Measurements from ENCODE around the gene HPCA. TPM values are rescaled to one million over a fixed set of nuclear protein-coding genes. Genes with fewer than 3 reads are reported as not detected.

HPCA gene
- total and polyA plus RNA-seq, 2 of the 8 experiments (the other 6 are each of a cell fraction or from before 2014, with no cell fraction given): 0.70 to 1.4 TPM

GRCh38 chr1:32900956-32901822, 14.9 kb downstream of the HPCA start, which contains the start of gene TMEM54 (continued):
- TF ChIP-seq SIN3A (conservative IDR thresholded peaks at IDR 0.05 in 1 of 2, IDR thresholded peaks at IDR 0.05 in 1 of 2; ENCODE audit: low read depth in 1 of 2, low read length in 2 of 2) (no peak), ATF3 (IDR thresholded peaks at IDR 0.05; ENCODE audit: insufficient read depth, low read depth, low read length) (no peak), SUZ12 (IDR thresholded peaks at IDR 0.05; ENCODE audit: low read length) (peak; percentile 31), EZH2 (IDR thresholded peaks at IDR 0.05; ENCODE audit: low read depth, low read length, severe bottlenecking) (peak; percentile 50), ATF2 (IDR thresholded peaks at IDR 0.05; ENCODE audit: low read length) (no peak), SP2 (IDR thresholded peaks at IDR 0.05; ENCODE audit: low read length) (no peak), SAP30 (IDR thresholded peaks at IDR 0.05; ENCODE audit: insufficient read depth, insufficient replicate concordance, low read length) (no peak), E2F6 (IDR thresholded peaks at IDR 0.05) (peak; percentile 20; the same call in 1 of the 2 replicates), TBP (IDR thresholded peaks at IDR 0.05; ENCODE audit: low read depth, low read length) (no peak), POLR2A (IDR thresholded peaks at IDR 0.05; ENCODE audit: control extremely low read depth in 1 of 2, low read depth in 2 of 2, low read length in 2 of 2) (no peak), CBX8 (IDR thresholded peaks at IDR 0.05; ENCODE audit: borderline replicate concordance, low read depth, low read length) (no peak), TCF12 (IDR thresholded peaks at IDR 0.05; ENCODE audit: low read depth, low read length) (no peak), NRF1 (IDR thresholded peaks at IDR 0.05; ENCODE audit: low read depth, low read length) (no peak), EGR1 (IDR thresholded peaks at IDR 0.05; ENCODE audit: borderline replicate concordance, low read depth, low read length) (no peak), NANOG (IDR thresholded peaks at IDR 0.05; ENCODE audit: insufficient read depth, low read depth, low read length, poor library complexity, severe bottlenecking) (no peak), KDM5A (IDR thresholded peaks at IDR 0.05; ENCODE audit: low read length) (no peak), SIX5 (IDR thresholded peaks at IDR 0.05; ENCODE audit: low read depth, low read length) (no peak), KDM4A (IDR thresholded peaks at IDR 0.05; ENCODE audit: low read depth, low read length, severe bottlenecking) (peak; percentile 38), POU5F1 (IDR thresholded peaks at IDR 0.05; ENCODE audit: low read depth, low read length) (no peak), BCL11A (IDR thresholded peaks at IDR 0.05; ENCODE audit: low read depth in 2 of 2, low read length in 2 of 2) (no peak)
